Hippocampal formation (tissue), 2 donors: Measurements from ENCODE around the gene ANKRD63.

Experiments used
- DNase-seq, 2 donors: peaks; one replicate each; lab custom pipeline; 2025; lab: John Stamatoyannopoulos, UW

The ANKRD63 gene

GRCh38 chr15:40313531-40314398, 30.9 kb upstream of the ANKRD63 start:
- DNase-seq = peak in 1 of 2 donors; percentile 17

DNA sequence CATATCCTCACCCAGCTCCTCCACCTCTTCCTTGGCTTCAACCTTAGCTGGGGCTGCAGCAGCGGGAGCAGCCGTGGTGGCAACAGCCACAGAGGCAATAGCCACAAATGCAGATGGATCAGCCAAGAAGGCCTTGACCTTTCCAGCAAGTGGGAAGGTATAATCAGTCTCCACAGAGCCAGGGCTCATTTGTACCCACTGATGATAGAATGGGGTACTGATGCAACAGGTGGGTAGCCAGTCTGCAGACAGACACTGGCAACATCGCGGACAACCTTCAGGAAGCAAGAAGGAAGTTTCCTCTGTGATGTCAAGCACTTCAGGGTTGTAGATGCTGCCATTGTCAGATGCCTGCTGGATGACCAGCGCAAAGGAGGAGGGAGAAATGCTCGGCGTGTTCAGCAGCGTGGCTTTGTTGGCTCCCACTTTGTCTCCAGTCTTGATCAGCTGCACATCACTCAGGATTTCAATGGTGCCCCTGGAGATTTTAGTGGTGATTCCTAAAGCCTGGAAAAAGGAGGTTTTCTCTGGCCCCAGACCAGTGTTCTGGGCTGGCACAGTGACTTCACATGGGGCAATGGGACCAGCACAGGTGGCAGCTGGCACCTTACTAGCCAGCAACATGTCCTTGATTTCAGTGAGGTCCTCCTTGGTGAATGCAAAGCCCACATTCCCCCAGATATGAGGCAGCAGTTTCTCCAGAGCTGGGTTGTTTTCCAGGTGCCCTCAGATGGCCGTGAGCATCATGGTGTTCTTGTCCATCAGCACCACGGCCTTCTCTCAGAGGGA, 29.7 kb upstream of the ANKRD63 start:
- DNase-seq = no peak

DNA sequence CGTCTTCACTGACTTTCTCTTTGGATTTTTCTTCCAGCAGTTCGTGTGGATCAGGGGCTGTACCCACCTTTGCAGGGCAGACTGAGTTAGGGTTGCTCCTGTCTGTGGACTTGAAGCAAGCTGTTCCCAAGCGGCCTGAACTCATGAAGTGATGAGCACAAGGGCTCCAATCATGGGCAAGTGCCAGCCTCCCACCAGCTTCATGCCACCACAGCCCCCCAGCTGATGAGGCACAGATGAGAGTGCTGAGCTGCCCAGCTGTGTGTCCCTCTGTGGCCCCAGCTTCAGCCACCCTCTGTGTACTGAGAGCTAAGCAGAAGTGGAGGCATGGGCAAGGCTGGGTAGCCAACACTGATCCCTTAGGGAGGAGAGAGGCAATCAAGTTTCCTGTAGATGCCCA, 28.1 kb upstream of the ANKRD63 start:
- DNase-seq = no peak

GRCh38 chr15:40310001-40310959, 27.4 kb upstream of the ANKRD63 start:
- DNase-seq = no peak

DNA sequence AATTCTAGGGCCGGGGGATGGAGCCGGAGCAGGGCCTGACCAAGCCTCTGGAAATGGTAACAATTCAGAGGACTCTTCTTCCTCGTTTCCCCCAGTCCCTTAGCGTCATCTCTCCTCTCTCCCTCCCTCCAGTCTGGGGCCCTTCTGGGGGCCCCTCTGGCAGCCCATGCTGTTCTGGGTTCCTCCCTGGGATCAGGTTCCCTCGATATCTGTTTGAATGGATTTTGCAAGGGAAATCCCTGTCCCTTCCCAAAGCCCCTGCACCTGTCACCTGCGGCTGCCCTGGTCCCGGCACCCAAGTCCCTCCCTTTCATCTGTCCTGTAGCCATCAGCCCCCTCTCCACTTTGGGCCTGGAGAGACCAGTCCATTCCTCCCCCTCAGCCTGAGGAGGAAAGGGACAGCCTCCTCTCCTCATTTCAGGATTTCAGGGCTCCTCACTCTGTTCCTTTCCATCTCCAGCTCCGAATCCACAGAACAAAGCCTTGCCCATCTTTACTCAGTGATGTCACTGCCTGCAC, 26.5 kb upstream of the ANKRD63 start:
- no peak for DNase-seq

DNA sequence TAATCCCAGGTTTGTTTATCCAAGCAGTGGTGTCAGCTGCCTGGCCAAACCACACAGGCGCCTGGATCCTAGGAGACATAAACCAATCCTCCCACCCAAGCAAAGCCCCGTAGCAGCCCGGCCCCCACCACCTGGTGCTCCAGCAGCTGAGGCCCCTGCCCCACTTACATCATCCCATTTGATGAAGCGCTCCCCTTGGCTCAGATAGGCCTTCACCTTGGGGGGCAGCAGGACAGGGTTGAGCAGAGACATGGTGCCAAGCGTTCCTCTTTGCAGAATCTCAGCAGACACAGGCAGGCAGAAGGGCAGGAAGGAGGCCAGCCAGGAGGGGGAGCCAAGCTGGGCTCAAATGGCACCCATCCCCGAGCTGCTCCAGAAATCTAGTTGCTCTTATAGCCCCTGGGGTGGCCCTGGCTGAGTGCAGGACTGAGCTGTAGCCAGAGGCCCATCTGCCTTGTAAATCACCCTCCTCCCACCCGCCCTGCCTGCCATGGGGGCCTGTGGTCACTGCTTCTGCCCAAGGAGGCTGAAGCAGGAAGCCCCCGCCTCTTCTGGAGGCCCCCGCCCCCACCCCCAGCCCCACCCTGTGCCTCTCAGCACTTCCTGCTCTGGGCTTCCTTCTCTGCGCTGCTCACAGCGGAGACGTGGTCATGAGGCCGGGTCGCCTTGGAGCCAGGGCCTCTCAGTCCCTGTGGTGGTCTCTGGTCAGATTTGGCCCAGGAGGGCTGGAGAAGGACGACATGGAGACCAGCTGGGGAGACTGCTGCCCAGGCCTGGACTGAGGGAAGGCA, 24.8 kb upstream of the ANKRD63 start, which contains the start of gene PLCB2:
Gene PLCB2 (minus strand): TSS at position 515 of the 791 bp plus-strand sequence. CDS start 263 bp downstream, at position 252.
- peak in 1 of 2 donors; percentile 35 for DNase-seq

GRCh38 chr15:40306908-40307307, 24.0 kb upstream of the ANKRD63 start:
- no peak for DNase-seq

DNA sequence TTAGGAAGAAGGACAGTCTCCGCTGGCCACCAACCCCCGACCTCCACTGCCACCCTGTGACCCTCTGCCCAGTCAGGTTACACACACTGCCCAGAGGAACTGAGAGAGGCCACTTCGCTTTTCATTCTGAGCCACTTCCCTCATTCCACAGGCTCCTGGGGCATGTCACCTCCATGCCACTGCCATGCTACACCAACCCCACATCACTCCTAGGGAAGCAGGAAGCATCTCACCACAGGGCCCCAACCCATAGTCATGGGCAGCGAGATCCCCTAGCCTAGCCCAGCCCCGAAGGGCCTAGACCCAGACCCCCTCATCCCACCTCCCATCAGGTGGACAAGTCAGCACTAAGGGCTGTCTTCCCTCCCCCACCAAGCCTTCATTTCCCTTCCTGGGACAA, 23.5 kb upstream of the ANKRD63 start:
- peak in 1 of 2 donors; percentile 24 for DNase-seq

DNA sequence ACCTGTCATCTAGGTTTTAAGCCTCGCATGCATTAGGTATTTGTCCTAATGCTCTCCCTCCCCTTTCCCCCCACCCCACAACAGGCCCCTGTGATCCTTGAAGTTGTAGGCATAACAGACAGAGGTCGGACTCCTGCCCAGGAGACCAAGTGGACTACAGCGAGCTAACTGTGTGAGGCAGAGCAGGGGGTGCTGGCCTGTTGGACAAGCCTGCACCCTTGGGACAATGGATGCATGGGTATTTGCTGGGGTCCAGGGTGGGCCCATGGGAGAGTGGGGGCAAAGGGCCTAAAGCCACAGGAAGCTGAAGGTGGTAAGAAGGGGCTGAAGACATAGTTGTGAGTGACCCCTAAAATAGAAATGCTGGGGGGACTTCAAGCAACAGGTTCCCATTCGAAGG, 22.4 kb upstream of the ANKRD63 start:
- DNase-seq = no peak

DNA sequence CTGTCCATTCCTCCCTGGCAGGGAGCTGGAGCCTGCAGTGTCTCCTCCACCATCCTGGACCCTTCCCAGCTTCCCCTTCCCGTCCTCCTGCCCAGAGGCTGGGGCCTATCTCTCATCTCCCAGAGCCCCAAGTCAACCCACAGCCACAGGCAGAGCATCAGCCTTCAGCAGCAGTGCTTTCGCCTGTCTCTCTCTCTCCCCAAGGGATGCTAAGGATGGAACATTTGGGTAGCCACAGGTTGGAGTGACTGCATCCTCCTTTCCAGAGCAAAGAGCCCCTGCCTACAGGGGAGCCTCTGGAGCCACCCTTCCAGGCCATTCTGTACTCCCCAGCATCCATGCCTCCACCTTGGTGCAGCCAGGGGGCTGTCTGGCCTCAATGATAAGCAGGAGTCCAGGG, 20.7 kb upstream of the ANKRD63 start:
- no peak for DNase-seq

DNA sequence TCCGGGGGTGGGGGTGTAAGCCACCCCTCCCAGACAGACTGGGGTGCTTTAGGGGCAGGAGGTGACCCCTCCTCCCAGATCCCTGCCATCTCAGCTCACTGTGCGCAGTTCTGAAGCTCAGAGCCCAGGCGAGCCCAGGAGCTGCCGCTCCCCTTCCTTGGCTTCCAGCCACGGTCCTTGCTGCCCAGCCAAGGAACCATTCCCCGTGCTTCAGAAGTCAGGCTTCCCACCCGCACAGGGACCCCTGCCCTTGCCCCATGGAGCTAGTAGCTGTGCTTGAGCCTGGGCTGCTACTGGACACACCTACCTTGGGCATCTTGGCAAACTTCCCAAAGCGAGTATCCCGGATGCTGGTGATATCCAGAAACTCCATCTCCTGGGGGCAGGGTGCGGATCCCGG, 20.1 kb upstream of the ANKRD63 start:
- DNase-seq = no peak

DNA sequence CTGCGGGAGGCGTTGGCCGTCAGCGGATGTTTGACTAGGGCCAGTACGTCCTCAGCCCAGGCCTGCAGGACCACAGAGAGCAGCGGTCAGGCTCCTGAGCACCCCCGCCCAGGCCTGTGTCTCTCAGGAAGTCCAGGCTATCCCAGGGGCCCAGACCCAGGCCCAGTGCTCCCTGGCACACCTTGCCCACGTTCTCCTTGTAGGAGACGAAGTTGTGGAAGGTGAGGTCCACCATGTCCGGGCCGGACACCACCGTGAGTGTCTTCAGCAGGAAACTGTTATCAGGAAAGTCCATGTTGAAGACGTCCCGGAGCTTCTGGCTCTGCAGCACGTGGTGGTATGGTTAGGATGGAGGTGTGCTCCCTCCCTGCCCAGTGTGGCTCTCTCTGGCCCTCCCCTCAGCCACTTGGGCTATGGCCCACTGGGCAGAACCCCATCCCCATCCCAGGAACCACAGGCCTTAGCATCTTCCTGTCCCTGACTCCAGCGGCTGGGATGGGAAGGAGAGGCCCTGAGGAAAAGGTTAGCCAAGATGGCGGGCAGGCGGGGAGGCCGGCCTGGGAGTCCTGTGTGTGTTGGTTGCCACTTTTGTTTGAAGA, 19.5 kb upstream of the ANKRD63 start:
- no peak for DNase-seq

- DNase-seq = no peak
Measured at GRCh38 chr15:40301467-40302179, 18.8 kb upstream of the ANKRD63 start.

DNA sequence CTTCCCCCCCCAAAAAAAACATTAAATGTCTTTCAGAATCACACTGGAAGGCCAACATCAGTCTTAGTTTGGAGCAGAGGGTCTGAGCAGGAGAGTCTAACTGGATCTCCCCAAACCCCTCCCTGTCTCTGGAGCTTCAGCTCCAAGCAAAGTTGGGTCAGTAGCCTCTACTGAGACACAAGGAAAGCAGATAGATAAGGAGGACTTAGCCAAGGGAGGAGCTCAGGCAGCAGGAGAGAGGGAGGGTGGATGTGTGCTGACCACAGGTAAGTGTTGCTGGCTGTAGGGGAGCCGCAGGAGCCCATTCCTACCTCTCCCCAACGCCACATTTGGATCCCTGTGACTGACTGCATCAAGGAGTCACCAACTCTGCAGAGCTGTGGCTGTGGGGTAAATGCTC, 17.9 kb upstream of the ANKRD63 start:
- DNase-seq = no peak

DNA sequence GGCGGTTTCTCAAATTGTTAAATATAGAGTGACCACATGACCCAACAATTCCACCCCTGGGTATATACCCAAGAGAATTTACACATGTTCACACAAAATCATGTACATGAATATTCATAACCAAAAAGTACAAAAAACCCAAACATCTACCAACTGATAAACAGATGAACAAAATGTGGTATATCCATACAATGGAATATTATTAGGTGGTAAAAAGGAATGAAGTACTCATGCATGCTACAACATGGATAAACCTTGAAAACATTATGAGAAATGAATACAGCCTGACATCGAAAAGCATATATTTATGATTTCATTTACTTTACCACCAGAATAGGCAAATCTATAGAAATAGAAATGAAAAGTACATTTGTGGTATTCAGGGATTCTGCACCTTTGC, 17.5 kb upstream of the ANKRD63 start:
- no peak for DNase-seq

GRCh38 chr15:40298216-40298935, 15.5 kb upstream of the ANKRD63 start:
- DNase-seq = no peak

DNA sequence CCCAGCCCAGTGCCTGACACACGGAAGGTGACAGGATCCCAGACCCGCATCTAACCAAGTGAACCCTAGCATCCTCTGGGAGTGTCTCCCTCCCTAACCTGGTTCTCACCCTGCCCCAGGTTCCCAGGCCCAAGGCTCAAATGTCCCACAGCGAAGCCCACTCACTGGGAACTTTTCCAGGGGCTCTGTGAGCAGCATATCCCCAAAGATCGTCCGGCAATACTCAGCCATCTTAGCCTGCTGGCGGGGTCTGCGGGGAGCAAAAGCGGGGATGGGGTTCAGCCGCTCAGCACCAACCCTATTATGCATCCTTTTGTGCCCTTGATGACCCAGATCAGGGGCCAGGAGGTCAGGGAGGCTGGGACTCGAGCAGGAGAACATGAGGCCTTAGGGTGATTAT, 14.5 kb upstream of the ANKRD63 start:
- no peak for DNase-seq

- DNase-seq = no peak
Measured at GRCh38 chr15:40296561-40297230, 13.8 kb upstream of the ANKRD63 start.
